GM12874 (cell line): ENCODE data around the gene VWF.

Experiments used
- TF ChIP-seq, protein P1 (sequence below): IDR thresholded peaks from 2 replicates; pipeline ENCODE4 v1.5.1; 2011; ENCODE audit warnings: low read depth, mild to moderate bottlenecking, control low read depth, low read length, moderate library complexity; ENCODE audit not compliant: insufficient read depth

Gene VWF

DNA sequence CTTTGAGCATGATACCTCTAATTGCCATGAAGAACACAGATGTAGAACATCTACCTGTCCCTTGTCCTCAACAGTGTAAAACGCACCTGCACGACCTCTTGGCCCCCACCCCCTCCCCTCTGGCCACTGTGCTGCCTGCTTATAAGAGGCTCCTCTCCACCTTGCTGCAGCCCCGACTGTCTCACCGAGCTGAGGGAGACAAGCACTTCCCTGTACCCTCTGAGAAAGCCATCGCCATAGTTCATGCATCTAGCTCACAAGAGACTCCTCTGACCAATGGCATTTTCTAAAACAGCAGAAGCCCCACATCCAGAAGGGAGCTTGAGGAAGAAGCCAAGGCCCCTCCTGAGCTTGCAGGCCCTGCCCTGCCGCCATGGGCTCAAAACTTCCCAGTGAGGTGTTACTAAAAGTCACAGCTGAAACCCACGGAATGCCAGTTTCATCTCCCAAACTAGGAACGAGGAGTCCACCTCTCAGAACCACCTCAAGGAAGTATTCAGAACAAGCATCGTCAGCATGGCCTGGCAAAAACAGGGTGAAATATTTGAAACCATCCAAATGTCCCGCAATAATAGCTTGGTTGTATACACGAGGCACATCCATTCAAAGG is 157.9 kb downstream of the VWF start:
- TF ChIP-seq, protein P1, sequence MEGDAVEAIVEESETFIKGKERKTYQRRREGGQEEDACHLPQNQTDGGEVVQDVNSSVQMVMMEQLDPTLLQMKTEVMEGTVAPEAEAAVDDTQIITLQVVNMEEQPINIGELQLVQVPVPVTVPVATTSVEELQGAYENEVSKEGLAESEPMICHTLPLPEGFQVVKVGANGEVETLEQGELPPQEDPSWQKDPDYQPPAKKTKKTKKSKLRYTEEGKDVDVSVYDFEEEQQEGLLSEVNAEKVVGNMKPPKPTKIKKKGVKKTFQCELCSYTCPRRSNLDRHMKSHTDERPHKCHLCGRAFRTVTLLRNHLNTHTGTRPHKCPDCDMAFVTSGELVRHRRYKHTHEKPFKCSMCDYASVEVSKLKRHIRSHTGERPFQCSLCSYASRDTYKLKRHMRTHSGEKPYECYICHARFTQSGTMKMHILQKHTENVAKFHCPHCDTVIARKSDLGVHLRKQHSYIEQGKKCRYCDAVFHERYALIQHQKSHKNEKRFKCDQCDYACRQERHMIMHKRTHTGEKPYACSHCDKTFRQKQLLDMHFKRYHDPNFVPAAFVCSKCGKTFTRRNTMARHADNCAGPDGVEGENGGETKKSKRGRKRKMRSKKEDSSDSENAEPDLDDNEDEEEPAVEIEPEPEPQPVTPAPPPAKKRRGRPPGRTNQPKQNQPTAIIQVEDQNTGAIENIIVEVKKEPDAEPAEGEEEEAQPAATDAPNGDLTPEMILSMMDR = no peak

DNA sequence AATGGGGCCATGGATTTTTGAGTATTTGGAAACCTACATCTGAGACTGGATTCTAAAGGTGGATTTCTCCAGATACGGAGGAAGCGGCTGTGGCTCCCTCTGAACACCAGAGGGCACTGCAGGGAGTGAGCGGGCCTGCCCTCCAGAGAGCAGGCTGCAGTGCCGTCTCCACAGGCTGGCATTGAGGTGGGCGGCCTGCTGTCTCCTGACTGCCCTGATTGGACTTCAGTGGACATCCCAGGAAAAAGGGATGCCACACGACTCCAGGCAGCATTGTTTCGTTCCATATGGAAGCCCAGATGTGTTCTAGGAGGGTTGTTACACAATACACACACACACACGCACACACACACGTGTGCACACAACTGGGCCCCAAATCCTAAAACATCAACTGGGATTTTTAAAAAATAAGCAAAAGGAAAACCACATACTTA is 158.5 kb downstream of the VWF start:
- TF ChIP-seq, protein P1 = peak; percentile 85

DNA sequence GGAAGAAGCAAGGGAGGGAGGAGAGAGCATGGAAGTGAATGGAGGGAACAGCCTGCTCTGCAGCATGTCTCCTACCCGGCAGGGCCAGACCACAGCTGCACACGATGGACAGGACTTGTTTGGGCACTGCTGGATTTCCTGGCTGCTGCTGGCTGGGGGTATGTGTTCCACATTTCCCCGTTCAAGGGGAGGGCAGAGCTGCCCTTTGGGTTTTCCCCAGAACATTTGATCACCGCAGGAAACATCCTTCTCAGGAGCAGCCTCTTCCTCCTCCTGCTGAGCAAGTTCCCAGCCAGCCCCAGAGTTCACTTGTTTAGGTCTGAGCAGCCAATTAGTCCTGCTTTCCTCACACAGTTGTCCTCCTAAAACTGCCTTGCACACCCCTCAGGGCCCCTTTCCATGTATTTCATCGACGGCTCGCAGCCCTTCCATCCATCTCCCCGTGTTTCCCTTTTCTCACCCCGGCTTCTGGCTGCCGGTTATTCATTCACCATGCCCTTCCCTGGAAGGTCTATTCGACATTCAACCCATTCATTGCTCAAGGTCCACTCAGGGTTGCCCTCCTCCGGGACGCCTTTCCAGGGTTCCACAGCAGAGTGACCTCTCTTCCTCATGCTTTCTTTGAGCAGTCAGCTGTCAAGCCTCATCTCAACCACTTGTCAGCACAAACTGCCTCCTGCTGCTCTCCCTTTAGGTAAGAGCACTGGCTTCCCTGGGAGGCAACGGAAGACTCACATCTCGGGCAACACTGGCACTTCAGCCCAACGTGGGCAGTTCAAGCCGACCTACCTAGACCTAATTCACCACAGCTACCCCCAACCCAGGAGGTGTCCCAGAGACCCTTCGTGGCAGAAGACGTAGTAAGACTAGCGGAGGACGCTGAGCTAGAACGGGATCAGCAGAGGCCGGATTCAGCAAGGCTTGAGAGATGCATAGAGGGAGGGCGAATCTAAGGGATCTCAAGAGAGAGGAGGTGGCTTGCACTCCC is 159.3 kb downstream of the VWF start:
- TF ChIP-seq, protein P1 = no peak

DNA sequence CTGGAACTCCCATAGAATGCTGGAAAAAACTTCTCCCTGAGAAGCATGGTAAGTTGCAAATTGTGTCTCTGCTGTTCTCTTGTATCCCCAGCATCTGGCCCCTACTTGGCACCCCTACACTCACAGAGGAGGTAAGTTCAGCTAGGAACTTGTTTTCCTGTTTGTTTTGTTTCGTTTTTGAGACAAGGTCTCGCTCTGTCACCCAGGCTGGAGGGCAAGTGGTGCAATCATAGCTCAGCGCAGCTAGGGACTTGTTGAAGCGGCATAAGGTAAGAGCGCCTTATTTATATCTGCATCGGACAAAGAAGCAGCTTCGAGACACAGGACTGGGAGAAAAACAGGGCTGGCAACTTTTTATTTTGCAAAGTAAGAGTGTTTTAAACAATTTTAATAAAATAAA is 161.0 kb downstream of the VWF start:
- TF ChIP-seq, protein P1 = no peak

DNA sequence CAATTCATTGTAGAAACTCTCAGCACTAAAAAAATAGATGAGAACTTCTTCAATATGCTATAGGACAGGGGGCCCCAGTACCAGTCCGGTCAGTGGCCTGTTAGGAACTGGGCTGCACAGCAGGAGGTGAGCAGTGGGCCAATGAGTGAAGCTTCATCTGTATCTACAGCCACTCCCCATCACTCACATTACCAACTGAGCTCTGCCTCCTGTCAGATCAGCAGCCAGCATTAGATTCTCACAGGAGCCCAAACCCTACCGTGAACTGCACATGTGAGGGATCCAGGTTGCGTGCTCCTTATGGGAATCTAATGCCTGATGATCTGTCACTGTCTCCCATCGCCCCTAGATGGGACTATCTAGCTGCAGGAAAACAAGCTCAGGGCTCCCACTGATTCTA is 163.7 kb downstream of the VWF start:
- TF ChIP-seq, protein P1 = no peak

DNA sequence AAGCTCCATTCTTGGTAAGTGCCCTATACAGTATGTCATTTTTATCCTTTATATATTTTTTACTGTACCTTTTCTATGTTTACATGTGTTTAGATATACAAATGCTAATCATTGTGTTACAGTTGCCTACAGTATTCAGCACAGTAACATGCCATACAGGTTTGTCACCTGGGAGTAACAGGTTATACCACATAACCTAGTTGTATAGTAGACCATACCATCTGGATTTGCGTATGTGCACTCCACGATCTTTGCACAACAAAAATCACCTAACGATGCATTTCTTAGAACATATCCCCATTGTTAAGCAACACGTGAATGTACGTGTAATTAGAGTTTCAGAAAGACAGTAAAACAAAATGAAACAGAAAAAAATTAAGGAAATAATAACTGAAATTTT is 167.5 kb downstream of the VWF start:
- TF ChIP-seq, protein P1 = no peak

DNA sequence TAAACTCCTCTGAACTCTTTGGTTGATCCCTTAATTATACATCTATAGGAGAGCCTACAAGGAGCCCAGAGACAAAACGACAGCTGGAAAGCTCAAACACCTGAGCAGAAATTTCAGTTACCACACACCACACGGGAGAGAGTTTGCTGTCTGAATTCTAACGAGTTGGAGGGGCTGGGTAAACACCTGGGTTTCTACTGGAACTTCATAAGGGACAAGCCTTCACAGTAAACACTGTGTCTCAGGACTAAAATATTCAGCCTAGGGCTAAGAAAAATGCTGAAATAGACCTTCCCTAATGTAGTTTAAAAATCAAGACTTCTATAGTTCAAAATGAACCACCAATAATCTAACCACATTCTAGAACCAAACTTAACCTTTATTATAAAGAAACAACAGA is 169.8 kb downstream of the VWF start:
- TF ChIP-seq, protein P1 = no peak
